WTC11 (cell line): ENCODE data around the gene SELENOI.

Experiments used
- CTCF ChIP-seq: fragments of 200-600 bp; IDR thresholded peaks from 2 replicates; pipeline ENCODE4 v1.8.0; 2022; ENCODE audit warnings: antibody characterized with exemption
- E2F4 ChIP-seq: sonication (generic); formaldehyde crosslinking; IDR thresholded peaks from 2 replicates; pipeline ENCODE4 v1.8.1; 2022; ENCODE audit warnings: low read depth, mild to moderate bottlenecking, moderate library complexity, missing genetic modification reagents, borderline replicate concordance
- JUN ChIP-seq: sonication (generic); formaldehyde crosslinking; IDR thresholded peaks from 2 replicates; pipeline ENCODE4 v1.8.0; 2023; ENCODE audit warnings: mild to moderate bottlenecking, missing genetic modification reagents
- MAX ChIP-seq: sonication (generic); formaldehyde crosslinking; IDR thresholded peaks from 2 replicates; pipeline ENCODE4 v1.8.0; 2022; ENCODE audit warnings: mild to moderate bottlenecking, missing genetic modification reagents
- NFYB ChIP-seq: sonication (generic); formaldehyde crosslinking; conservative IDR thresholded peaks from 2 replicates; pipeline ENCODE4 v1.8.0; 2022; ENCODE audit warnings: low read depth, missing genetic modification reagents
- NR2C2 ChIP-seq: sonication (generic); formaldehyde crosslinking; IDR thresholded peaks from 2 replicates; pipeline ENCODE4 v1.8.0; 2022; ENCODE audit warnings: mild to moderate bottlenecking, missing genetic modification reagents
- SP1 ChIP-seq: sonication (generic); formaldehyde crosslinking; conservative IDR thresholded peaks from 2 replicates; pipeline ENCODE4 v1.8.1; 2022; ENCODE audit warnings: missing genetic modification reagents
- TEAD4 ChIP-seq: sonication (generic); formaldehyde crosslinking; IDR thresholded peaks from 2 replicates; pipeline ENCODE4 v1.8.0; 2022; ENCODE audit warnings: mild to moderate bottlenecking, missing genetic modification reagents
- ZNF512 ChIP-seq: sonication (generic); formaldehyde crosslinking; IDR thresholded peaks from 2 replicates; pipeline ENCODE4 v1.8.1; 2022; ENCODE audit warnings: missing genetic modification reagents, borderline replicate concordance

GRCh38 chr2:26309921-26310320 is 36.0 kb upstream of the SELENOI start:
- TF ChIP-seq CTCF (no peak), NR2C2 (CRISPR knock-in tag) (no peak), NFYB (CRISPR knock-in tag) (no peak), MAX (CRISPR knock-in tag) (no peak), SP1 (CRISPR knock-in tag) (no peak), JUN (CRISPR knock-in tag) (no peak), ZNF512 (CRISPR knock-in tag) (no peak), E2F4 (CRISPR knock-in tag) (no peak), TEAD4 (CRISPR knock-in tag) (no peak)
